Fibroblast of pulmonary artery (primary cell): Measurements from ENCODE around the gene POGZ.

Source experiments
- DNase-seq: peaks from one replicate; pipeline ENCODE4 v3.0.0-alpha.2; 2010; ENCODE audit warnings: low read depth
- H3K4me3 ChIP-seq: replicated peaks from 2 replicates; pipeline ENCODE4 v1.5.1; 2011; ENCODE audit warnings: low read depth, mild to moderate bottlenecking, control low read depth, low read length, moderate library complexity
- TF ChIP-seq, protein P1 (sequence below): IDR thresholded peaks from 2 replicates; pipeline ENCODE4 v1.5.1; 2011; ENCODE audit warnings: mild to moderate bottlenecking, control low read depth, low read length, inconsistent platforms; ENCODE audit errors: missing control alignments

Gene POGZ

DNA sequence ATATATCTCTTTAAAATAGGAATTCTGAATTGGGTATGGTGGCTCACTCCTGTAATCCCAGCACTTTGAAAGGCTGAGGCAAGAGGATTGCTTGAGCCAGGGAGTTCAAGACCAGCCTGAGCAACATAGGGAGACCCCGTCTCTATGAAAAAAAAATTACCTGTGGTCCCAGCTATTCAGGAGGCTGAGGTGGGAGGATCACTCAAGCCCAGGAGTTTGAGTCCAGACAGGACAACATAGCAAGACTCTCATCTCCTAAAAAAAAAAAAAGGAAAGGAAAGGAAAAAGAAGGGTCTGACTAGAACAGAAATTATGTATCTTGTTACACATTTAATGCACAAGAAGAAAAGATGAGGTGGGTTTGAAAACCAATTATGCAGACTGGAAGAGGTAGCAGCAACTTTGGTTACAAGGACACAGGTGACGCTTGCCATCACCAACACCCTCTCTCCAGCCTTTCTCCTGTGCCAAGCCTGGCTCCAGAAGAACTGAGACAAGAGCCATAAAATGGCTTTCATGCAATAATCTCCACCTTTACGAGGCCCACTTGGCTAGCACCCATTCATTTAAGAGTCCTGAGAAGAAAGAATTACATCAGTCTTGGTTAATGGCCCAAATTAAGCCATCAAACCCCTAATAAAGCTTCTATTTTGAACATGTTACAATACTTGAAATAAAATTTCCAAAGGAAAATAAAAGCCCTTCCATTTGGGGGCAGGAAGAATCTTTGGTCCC lies 82.0 kb downstream of the POGZ start:
- TF ChIP-seq, protein P1, sequence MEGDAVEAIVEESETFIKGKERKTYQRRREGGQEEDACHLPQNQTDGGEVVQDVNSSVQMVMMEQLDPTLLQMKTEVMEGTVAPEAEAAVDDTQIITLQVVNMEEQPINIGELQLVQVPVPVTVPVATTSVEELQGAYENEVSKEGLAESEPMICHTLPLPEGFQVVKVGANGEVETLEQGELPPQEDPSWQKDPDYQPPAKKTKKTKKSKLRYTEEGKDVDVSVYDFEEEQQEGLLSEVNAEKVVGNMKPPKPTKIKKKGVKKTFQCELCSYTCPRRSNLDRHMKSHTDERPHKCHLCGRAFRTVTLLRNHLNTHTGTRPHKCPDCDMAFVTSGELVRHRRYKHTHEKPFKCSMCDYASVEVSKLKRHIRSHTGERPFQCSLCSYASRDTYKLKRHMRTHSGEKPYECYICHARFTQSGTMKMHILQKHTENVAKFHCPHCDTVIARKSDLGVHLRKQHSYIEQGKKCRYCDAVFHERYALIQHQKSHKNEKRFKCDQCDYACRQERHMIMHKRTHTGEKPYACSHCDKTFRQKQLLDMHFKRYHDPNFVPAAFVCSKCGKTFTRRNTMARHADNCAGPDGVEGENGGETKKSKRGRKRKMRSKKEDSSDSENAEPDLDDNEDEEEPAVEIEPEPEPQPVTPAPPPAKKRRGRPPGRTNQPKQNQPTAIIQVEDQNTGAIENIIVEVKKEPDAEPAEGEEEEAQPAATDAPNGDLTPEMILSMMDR: no peak
- no peak overlapping the region for H3K4me3 ChIP-seq
- DNase-seq: no peak

- DNase-seq: no peak
- TF ChIP-seq, protein P1: no peak
- H3K4me3 ChIP-seq: no peak overlapping the region
These were observed 86.1 kb downstream of the POGZ start for GRCh38 chr1:151373196-151373595.

GRCh38 chr1:151372058-151372934 lies 87.0 kb downstream of the POGZ start, which contains the start of gene SELENBP1:
SELENBP1 (minus strand) TSS chr1:151372705; CDS start chr1:151372641, 64 bp downstream.
- DNase-seq: peak; percentile 82
- TF ChIP-seq, protein P1: no peak
- H3K4me3 ChIP-seq: peak within 1 kb of the TSS; percentile 61

- TF ChIP-seq, protein P1: no peak
- peak; percentile 75 for DNase-seq
- peak overlapping the region; percentile 61 for H3K4me3 ChIP-seq
These were observed 87.8 kb downstream of the POGZ start for GRCh38 chr1:151371370-151372057.

DNA sequence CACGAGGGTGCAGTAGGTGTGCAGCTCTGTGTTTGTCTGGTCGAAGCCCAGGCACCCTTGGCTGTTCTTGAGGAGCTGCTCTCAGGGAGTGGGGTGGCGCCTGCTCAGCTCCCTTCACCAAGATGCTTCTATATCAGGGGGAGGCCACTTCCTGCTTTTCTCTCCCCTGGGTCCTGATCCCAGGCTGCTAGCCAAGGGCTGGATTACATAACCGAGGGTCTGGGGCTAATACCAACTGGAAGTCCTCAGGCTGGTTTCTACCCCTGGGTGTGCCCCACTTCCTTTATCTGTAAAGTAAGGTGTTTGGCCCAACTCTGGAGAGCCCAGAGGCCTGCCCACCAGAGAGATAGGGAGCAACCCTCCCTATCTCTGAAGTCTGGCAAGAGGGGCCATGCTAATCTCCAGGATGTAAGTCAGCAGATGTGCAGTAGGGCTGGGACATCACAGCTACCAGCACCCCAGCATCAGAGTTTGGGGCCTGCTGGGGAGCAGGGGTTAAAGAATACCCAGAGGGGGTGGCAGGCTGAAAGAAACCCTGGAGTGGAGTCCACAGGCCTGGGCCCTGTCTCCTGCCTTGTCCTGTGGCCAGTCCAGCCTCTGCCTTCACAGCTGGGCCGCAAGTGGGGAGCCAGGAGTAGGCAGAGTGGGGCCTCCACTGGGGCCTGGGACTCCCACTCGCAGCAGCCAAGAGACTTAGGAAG lies 88.9 kb downstream of the POGZ start:
- no peak overlapping the region for H3K4me3 ChIP-seq
- DNase-seq: peak; percentile 54
- TF ChIP-seq, protein P1: no peak

DNA sequence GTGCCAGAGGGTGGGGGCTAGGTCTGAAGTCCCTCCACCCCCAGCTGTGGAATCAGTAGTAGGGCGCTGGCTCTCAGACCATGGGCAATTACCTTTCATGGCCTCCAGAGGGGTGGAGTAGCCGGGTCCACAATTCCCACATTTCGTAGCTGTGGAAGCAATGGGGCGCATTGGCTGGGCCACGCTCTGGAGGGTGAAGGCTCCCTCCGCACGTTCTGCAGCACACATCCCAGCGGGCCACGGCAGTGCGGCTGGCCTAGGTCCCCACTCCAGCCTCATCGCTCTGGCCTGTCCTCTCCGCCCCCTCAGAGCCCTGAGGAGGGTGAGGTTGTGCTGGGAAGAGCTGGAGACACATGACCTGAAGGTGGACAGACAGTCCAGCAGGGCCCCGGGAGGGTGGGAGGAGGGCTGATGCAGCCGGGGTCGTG lies 89.7 kb downstream of the POGZ start:
- no peak overlapping the region for H3K4me3 ChIP-seq
- TF ChIP-seq, protein P1: no peak
- no peak for DNase-seq
